HEK293 (cell line): ENCODE results near the gene SYCE1.
"Not testable (repeated sequence)": the region's sequence is repeated elsewhere in the genome, so short reads cannot be mapped to it uniquely, and the experiment has no call there.

Source experiments
- ZNF37A ChIP-seq: fragments of 450-650 bp; IDR thresholded peaks from 2 replicates; pipeline ENCODE4 v1.5.1; 2018; ENCODE audit warnings: missing biosample characterization, missing genetic modification characterization
- ZNF670 ChIP-seq: fragments of 450-650 bp; formaldehyde crosslinking; IDR thresholded peaks from 2 replicates; pipeline ENCODE4 v1.5.1; 2016; ENCODE audit warnings: missing biosample characterization, missing genetic modification characterization, low read depth
- TF ChIP-seq, protein P1 (sequence below): fragments of 450-650 bp; formaldehyde crosslinking; IDR thresholded peaks from 2 replicates; pipeline ENCODE4 v1.5.1; 2016; ENCODE audit warnings: missing biosample characterization, missing genetic modification characterization

DNA sequence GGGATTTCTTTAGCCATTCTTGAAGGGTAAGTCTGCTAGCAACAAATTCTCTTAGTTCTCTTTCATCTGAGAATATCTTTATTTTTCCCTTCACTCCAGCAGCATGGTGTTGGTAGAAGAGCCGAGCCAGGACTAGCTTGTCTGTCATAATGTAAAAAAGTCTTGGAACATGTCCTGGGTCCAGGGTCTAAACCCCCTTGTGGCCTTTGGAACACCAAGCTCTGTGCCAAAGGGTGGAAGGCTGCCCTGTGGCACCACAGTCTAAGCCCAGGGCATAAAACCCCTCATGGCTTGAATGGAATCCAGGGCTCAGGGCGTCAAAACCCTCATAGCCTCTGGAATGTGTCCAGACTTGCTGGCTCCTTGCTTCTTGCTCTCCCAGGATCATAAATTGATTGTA lies 38.1 kb upstream of the SYCE1 start:
- not testable (repeated sequence) for TF ChIP-seq ZNF670; ZNF37A (tag by site-specific recombination)
- TF ChIP-seq, protein P1, sequence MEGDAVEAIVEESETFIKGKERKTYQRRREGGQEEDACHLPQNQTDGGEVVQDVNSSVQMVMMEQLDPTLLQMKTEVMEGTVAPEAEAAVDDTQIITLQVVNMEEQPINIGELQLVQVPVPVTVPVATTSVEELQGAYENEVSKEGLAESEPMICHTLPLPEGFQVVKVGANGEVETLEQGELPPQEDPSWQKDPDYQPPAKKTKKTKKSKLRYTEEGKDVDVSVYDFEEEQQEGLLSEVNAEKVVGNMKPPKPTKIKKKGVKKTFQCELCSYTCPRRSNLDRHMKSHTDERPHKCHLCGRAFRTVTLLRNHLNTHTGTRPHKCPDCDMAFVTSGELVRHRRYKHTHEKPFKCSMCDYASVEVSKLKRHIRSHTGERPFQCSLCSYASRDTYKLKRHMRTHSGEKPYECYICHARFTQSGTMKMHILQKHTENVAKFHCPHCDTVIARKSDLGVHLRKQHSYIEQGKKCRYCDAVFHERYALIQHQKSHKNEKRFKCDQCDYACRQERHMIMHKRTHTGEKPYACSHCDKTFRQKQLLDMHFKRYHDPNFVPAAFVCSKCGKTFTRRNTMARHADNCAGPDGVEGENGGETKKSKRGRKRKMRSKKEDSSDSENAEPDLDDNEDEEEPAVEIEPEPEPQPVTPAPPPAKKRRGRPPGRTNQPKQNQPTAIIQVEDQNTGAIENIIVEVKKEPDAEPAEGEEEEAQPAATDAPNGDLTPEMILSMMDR (tag by site-specific recombination): not testable (repeated sequence)
